ENCODE data around the gene DICER1.

GRCh38 chr14:95149441-95149840 lies 7.9 kb downstream of the DICER1 start:
- TF ChIP-seq CTCF (IDR thresholded peaks at IDR 0.05; ENCODE audit: poor library complexity, severe bottlenecking) = no peak
- TF ChIP-seq POLR2AphosphoS5 (IDR thresholded peaks at IDR 0.05) = no peak
- TF ChIP-seq TAF1 (IDR thresholded peaks at IDR 0.05; ENCODE audit: low read depth) = no peak
- no peak for TF ChIP-seq EZH2 (IDR thresholded peaks at IDR 0.05; ENCODE audit: borderline replicate concordance, insufficient read depth, low read length, poor library complexity, severe bottlenecking)
- TF ChIP-seq RAD21 (conservative IDR thresholded peaks at IDR 0.05) = no peak

Data from neural cell (in vitro differentiated cells).